SH-SY5Y (cell line): ENCODE results near the gene XRCC1.

ENCODE experiments used
- GATA2 ChIP-seq: IDR thresholded peaks from 2 replicates; pipeline ENCODE4 v1.6.1; 2011; ENCODE audit warnings: mild to moderate bottlenecking, low read depth, low read length
- GATA3 ChIP-seq: IDR thresholded peaks from 2 replicates; pipeline ENCODE4 v1.6.1; 2011; ENCODE audit warnings: low read depth, mild to moderate bottlenecking, low read length, moderate library complexity

Gene XRCC1

DNA sequence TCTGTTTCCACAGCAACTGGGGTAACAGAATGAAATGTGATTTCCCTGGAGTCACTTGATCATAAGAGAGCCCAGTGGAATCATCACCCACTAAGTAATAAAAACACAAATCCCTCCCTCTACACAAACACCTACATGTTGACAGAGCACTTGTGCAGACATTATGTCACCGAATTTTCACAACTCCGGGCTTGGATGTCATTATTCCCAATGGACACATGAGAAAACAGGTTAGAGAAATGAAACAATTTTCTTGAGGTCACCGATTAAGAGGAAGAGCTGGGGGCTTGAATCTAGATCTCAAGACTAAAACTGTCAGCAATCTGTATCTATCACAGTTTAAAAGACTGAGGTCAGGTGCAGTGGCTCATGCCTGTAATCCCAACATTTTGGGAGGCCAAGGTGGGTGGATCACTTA, 3.1 kb downstream of the XRCC1 start:
- TF ChIP-seq GATA3 (no peak), GATA2 (no peak)

DNA sequence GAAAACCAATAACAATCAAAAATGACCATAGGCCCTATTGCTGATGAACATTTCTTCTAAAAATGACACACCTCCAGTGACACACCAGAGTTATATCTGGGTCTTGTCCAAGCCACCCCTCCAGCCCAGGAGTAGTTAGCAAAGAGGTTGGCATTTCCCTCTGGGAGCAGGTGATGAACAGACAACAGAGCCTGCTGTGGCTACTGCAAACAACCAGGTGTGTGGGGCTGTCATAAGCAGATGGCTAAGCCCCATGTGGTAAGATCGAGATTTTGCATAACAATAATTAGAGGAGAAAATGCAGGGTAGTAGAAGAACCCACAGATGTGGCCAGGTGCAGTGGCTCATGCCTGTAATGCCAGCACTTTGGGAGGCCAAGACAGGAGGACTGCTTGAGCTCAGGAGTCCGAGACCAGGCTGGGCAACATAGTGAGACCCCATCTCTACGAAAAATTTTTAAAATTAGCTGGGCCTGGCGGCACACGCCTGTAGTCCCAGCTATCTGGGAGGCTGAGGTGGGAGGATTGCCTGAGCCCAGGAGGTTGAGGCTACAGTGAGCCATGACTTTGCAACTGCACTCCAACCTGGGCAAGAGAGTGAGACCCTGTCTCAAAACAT, 5.0 kb downstream of the XRCC1 start:
- TF ChIP-seq GATA3 (no peak), GATA2 (no peak)

DNA sequence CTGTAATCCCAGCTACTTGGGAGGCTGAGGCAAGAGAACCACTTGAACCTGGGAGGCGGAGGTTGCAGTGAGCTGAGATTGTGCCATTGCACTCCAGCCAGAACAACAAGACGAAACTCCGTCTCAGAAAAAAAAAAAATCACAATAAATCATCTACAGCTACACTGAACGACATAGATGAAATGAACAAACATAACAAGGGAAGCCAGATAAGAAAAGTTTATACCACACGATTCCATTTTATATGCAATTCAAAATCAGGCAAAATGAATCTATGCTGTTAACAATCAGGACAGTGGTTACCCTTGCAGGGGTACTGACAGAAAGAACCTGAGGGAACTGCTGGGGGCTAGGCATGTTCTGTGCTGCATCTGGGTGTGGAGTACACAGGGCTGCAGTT, 5.7 kb downstream of the XRCC1 start:
- TF ChIP-seq GATA2 (no peak), GATA3 (no peak)

DNA sequence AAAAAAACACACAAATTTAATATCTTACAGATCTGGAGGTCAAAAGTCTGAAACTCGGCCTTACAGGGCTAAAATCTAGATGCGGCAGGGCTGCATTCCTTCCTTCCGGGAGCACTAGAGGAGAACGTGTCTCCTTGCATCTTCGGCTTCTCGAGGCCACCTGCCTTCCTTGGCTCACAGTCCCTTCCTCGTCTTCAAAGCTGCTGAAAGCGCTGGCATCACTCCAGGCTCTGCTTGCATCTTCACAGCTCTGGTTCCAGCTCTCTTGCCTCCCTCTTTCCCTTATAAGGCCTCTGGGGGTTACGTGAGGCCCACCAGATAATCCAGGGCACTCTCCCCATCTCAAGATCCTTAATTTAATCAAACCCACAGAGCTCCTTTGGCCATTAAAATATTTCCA, 10.5 kb downstream of the XRCC1 start:
- TF ChIP-seq GATA2 (no peak), GATA3 (no peak)

DNA sequence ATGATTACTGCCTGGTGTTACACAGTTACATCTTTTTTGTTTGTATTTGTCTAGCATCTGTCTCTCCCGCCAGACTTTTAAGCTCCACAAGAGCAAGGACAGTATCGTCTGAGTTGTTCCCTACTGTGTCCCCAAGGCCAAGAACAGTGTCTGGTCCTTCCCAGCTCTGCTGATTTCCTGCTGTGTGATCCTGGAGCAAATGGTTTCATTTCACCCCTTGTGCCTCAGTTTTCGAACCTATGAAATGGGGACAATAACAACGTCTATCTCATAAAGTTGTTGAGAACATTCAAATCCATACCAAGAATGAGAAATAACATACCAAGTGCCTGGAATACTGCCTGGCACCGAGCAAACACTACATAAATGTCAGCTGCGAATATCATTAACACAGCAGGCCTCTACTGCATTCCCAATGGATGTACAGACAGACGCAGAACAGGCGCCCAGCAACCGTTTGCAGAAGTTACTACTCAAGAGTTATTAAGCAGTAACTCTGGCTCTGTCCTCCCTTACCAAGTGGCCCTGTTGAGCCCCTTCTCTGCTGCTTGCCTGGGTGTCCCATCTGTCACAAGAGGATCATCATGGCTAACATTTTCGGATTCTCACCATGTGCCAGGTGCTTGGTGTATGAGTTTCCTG, 11.4 kb downstream of the XRCC1 start:
- TF ChIP-seq GATA2: no peak
- no peak for TF ChIP-seq GATA3

DNA sequence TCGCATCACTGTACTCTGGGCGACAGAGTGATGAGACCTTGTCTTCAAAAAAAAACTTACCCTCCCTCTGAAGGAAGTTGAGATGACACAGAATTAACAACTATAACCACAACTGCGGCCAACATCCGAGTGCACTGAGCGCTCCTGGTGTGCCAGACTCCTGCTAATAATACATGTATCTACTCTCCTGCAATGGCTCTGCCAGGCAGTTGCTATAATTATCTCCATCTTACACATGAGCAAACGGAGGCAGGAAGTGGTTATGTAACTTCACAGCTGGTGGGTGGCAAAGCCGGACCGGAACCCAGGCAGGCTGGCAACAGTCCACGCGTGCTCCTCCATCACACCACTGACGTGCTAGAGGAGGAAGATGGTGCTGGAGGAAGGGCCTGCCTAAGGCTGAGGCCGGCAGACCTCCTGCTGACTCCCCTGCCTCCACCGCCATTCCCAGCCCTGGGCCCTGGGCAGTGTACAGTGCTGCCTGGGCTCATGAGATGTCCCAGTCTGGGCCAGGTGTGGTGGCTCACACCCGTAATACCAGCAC, 12.6 kb downstream of the XRCC1 start:
- TF ChIP-seq GATA2 (no peak), GATA3 (no peak)

DNA sequence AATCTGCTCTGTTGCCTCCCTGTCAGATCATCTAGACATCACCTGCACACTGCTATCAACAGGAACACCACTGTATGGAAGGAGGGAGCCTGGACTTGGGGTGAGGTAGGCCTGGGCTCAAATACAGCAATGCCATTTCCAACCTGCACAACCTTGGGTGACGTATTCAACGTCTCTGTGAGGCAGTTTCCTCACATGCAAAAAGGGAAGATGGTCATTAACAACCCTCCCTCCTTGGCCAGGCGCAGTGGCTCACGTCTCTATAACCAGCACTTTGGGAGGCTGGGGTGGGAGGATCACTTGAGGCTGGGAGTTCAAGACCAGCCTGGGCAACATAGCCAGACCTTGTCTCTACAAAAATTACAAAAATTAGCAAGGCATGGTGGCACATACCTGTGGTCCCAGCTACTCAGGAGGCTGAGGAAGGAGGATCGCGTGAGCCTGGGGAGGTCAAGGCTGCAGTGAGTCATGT, 13.1 kb downstream of the XRCC1 start:
- TF ChIP-seq GATA2 (no peak), GATA3 (no peak)

DNA sequence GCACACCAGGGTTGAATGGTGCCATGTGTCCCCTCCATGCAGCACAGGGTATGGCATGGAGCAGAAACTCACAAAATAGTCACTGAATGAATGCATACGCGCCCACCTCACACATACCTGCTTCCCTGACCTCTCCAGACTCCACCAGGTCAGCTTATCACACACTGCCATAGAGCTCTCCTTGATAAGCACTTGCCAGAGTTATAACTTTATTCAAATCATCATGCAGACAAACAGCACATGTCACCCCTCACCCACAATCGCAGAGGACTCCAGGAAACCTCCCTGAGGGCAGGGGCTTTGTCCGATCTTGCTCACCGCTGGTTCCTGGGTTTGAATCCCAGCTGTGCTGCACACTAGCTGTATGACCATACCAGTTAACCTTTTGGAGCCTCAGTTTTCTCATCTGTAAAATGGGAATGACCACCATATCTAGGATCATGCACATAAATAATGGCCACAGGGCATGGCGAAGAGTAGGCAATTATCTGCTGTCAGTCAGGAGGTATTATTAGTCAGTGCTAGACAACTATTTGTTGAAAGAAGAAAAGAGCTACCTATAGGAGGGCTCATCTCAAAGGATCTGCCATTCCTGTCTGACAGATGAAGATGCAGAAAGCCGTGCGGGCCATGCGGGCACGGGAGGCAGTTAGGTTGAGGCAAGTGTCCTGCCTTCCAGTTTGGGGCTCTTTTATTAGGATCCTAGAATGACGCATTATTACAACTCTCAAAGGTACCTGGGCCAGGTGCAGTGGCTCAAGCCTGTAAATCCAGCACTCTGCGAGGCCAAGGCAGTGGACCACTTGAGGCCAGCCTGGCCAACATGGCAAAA, 14.0 kb downstream of the XRCC1 start:
- no peak for TF ChIP-seq GATA2
- no peak for TF ChIP-seq GATA3

DNA sequence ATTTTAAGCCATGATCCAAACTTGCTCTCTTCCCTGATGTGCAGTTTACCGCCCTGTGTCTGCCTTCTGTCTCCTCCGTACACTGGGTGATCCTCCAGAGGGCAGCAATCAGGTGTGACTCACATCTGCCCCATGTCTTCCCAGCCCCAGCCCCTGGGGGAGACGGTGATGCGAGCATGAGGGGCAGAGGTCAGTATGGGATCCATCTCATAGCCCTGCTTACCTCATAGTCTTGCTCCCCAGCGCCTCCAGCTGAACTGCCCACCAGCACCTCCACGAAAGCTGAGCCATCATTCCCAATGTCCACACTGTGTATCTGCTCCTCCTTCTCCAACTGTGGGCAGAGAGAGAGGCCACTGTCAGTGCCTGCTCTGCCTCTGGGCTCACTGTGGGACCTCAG, 14.6 kb downstream of the XRCC1 start:
- TF ChIP-seq GATA2: no peak
- TF ChIP-seq GATA3: no peak

DNA sequence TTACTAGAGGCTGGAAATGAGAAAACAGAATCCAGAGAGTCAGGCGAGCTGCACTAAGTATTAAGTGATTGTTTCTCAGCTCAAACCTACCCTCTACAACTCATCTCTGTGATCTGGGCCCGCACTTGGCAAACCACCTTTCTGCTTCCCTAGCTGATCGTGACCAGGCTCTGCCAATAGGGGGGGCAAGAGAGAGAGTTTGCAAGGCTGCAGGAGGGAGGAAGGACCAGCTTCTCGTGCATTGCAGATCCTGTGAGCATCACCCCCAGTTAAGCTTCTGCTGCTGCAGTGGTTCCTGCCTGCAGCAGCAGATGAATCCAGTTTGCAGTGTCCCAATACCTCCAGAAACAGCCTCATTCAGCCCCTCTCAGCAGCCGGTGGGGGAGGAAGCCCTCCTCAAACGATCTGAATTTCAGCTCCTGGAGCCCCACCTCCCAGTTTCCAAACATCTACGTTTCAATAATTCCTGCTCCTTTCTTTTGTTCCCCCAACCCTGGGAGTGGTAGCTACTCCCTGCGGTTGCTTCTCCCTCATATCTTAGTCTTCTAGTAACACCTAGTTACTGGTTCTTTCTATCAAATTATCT, 20.0 kb downstream of the XRCC1 start:
- TF ChIP-seq GATA2 (no peak), GATA3 (no peak)

DNA sequence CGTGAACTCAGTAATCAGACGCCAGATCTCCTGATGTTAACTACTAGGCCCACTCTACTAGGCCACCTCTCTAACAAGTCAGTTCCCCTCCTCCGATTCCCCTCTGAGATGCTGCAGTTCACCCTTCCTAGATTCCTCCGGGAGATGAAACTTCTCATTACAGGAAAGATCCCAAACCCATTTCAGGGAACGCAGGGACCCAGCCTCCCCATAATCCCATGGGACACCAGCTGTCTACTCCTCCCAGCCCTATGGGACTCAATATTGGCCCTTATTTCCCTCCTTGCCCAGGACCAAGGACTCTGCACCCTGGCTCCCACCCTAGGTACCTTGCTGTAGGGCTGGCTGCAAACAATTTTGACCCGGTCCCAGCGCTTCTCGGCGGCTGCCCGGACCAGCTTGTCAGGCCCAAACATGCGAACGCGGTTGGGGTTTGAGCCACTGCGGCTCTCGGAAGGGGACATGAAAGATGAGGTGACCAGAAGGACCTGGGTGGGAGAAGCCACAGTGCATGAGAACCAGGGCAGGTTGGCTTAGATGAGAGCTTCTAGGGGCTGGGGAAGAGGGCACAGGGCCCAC, 20.9 kb downstream of the XRCC1 start:
- TF ChIP-seq GATA2: no peak
- no peak for TF ChIP-seq GATA3

DNA sequence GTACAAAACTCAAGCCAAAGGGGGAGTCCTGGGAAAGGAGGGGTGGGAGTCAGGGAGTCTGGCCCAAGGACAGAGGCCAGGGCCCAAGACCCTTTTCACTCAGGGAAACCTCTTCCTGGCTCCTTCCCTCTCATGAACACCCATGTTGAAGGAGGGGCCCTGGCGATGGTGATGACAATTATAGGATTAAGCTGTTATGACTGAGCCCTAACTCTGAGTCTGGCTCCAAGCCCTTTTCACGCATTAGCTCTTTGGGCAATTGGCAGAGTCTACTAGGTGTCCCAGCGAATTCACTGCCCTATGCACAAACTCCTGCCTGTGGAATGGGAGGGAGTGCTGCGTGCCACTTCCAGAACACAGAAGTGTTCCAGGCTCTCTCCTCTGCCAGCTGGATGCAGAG, 21.7 kb downstream of the XRCC1 start:
- no peak for TF ChIP-seq GATA3
- no peak for TF ChIP-seq GATA2

DNA sequence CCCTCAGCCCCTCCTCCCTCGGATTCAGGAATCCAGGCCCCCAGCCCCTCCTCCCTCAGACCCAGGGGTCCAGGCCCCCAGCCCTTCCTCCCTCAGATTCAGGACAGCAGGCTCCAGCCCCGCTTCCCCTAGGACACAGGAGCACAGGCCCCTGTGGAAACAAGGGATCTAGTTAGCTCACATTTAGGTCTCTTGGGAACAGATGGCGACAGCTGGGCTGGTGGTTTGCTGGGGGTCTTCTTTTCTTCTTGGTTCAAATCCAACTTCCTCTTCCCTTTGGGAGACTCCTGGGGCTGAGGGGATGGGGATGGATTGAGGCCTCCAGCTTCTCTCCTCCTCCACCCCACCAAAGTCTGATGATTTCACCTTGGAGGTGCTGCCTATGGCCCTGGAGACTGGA, 22.7 kb downstream of the XRCC1 start:
- TF ChIP-seq GATA3 (no peak), GATA2 (no peak)

DNA sequence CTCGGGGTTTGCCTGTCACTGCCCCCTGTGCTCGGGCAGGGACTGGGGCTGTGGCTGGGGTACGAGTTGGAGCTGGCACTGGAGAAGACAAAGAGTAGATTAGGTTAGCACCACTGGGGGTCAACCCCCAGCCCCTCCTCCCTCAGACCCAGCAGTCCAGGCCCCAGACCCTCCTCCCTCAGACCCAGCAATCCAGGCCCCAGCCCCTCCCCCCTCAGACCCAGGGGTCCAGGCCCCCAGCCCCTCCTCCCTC, 23.2 kb downstream of the XRCC1 start:
- TF ChIP-seq GATA2 (no peak), GATA3 (no peak)

DNA sequence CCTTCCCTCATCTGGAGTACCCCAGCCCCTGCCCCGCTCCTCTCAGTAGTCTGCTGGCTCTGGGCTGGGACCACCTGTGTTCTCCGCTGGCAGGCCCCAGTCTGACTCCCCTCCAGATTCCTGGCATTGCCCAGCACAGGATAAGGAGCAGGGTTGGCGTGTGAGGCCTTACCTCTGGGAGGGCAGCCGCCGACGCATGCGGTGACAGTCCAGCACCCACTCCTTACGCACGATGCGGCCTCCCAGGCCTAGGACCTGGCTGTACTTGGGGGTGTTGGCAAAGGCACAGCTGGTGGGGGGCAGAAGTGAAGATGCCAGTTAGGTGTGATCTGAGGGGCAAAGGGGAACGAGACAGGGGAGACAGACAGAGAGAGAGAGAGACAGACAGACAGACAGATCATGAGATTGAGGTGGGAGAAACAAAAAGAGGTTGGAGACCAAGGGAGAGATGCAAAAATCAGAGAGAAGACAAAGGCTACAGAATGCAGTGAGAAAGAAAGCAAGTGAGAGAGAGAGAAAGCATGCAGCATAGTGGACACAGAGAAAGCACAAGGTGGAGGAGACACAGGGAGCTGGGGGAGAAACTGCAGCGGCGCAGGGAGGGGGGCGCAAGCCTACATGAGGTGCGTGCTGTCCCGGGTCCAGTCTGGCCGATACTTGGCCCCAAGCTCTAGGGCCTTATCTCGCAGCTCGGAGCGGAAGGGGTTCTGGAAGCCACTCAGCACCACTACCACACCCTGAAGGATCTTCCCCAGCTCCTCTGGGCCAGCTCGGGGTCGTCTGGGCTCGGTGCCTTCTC, 23.7 kb downstream of the XRCC1 start:
- TF ChIP-seq GATA3 (no peak), GATA2 (no peak)

DNA sequence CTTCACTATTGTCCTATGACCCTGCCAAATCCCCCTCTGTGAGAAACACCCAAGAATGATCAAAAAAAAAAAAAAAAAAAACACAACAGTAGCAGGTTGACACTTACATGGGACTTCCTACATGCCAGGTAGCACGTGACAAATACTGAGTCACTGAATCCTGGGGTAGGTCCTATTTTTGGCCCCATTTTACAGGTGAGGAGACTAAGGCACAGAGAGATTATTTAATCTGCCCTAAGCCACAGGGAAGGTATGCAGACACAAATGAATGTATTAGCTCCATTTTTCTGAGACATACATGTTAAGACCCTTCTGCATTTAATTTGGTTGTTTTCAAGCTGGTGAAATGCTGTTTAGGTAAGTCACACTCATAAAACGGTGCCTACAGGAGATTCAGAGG, 26.6 kb downstream of the XRCC1 start:
- TF ChIP-seq GATA2: no peak
- TF ChIP-seq GATA3: no peak
